KG1 (cell line): ENCODE measurements around the gene UTS2R.
"Not testable (repeated sequence)": the region's sequence is repeated elsewhere in the genome, so short reads cannot be mapped to it uniquely, and the experiment has no call there.

Experiments
- DNase-seq: peaks from one replicate; lab custom pipeline; 2025; lab: John Stamatoyannopoulos, UW

Gene UTS2R

DNA sequence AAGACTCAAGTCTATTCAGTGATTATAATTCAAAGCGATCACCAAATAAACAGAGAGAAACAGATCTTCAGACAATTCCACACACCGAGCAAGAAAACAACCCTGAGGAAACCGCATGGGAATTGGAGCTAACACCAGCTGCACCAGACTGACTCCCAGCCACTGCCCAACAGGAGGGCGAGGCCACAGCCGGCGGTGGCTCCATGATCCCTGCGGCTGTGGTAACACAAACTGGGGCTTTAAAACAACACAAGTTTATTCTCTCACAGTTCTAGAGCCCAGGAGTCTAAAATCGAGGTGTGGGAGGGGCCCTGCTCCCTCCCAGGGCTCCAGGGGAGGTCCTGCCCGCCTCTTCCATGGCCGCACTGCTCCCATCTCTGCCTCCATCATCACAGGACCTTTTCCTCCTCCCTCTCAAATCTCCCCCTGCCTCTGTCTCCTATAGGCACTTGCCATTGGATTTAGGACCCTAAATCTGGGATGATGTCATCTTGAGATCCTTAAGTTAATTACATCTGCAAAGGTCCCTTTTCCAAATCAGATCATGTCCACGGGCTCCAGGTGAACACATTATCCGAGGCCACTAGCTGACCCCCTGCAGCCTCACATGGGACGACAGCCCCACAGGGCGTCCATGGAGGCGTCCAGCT lies 36.8 kb downstream of the UTS2R start:
- no peak for DNase-seq

DNA sequence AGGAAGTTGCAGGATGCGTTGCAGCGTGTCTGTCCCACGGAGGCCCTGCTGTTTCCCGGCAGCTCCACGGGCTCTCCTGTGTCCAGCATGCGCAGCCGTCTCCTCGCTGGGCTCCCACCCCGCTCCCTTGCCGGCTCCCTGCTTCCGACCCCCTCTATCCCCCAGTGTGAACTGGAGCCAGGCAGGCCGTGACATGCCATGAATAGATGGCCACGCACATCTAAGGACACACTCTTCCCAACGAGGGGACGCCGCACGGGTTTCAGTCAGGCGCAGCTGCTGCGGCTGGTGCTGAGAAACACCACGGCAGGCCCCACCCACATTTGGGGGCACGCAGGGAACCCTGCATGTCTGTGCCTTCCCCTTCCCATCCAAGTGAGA lies 37.4 kb downstream of the UTS2R start:
- no peak for DNase-seq

DNA sequence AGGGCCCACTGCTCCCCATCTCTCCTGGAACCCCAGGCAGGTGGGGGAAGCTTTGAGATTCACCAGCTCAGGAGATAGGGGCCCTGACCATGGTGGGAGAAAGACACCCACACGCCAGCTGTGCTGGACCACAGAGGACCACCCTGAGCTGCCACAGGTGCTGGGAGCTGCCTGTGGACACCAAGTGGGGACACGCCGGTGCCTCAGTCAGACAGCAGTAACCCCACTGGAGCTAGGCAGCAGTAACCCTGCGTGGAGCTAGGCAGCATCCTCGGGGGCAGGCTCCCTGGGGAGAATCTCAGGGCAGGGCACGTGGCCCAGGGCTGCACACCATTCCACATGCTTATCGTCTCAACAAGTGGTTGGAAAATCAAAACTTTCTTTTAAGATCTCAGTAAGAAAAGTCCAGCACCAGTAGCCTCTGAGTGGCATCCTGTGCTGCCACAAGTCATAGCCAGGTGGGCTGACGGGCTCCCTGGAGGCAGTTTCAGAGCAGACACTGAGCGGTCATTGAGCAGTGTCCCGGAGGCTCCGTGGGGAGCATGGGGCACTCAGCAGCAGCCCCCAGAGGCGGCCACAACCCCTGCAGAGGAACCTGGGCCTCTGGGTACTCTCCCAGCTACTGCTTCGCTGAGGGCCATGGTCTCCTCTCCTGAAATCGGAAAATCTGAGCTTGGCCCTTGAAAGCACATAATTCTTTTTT lies 38.6 kb downstream of the UTS2R start:
- no peak for DNase-seq

DNA sequence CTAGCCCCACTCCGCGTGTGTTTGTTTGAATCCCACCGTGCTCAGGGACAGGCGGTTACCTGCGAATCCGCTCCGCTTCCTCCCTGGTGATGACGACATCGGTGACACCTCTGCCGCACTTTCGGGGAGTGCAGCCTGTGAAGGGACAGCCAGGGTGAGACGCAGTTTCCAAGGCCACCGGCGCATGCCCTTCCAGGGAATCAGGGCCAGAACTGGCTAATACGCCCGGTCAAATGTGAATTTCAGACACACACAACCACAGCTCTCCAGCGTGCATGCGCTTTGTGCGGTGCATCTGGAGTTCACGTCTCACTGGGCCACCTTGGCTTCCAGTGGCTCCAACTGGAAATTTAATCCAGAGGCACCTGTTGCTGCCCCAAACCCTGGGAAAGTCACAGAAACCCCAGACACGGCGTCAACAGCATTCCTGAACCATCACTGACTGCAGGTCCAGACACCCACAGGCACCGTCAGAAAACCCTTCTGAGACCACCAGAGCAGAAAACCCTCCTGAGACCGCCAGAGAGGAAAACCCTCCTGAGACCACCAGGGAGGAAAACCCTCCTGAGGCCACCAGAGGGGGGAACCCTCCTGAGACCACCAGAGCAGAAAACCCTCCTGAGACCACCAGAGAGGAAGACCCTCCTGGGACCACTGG lies 40.0 kb downstream of the UTS2R start:
- no peak for DNase-seq

DNA sequence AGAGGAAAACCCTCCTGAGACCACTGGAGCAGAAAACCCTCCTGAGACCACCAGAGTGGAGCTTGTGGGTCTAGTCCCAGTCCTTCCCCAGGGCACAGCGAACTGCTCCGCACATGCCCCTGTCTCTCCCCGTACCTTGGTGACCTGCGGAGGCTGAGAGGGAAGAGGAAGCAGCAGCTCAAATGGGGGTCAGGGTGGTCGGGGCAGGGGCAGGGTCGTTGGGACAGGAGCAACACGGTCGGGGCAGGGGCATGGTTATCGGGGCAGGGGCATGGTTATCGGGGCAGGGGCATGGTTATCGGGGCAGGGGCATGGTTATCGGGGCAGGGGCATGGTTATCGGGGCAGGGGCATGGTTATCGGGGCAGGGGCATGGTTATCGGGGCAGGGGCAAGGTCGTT lies 40.5 kb downstream of the UTS2R start:
- not testable (repeated sequence) for DNase-seq

DNA sequence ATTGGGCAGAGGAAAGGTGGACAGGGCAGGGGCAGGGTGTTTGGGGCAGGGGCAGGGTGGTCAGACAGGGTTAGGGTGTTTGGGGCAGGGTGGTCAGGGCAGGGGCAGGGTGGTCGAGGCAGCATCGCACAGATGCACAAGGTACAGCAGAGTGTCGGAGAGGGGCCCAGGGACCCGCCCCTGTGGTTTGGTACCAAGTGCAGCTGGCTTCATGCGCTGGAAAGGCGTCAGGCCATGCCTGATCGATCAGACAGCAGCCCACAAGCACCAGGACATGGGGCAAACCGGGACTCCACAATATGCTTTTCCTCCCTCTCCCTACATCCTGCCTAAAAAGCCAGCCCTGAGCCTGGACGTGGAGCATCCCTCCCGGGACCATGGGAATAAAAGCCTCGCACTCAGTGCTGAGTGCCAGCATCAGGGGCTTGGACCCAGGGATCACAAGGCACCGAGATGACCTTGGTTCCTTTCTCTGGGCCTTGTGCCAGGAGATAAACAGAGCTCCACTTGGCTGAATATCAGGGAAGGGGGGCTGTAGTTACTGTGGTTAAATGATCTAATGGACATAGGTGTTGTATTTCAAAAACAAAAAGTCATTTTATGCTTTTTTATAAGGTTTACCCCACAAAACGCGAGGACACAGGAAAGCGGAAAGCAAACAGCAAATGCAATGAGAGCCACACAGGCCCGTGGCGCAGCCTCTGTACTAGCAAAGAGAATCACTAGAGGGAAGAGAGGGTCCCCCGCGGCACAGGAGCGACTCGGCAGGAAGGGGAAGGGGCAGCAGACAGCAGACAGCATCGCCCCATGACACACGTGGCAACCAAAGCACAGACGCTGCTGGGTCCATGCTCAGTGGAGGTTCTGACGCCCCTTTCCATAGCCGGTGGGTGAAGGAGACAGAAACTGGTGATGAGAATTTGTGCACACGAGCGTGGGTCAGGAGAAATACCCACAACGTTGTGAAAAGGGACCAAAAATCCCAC lies 41.3 kb downstream of the UTS2R start:
- no peak for DNase-seq

DNA sequence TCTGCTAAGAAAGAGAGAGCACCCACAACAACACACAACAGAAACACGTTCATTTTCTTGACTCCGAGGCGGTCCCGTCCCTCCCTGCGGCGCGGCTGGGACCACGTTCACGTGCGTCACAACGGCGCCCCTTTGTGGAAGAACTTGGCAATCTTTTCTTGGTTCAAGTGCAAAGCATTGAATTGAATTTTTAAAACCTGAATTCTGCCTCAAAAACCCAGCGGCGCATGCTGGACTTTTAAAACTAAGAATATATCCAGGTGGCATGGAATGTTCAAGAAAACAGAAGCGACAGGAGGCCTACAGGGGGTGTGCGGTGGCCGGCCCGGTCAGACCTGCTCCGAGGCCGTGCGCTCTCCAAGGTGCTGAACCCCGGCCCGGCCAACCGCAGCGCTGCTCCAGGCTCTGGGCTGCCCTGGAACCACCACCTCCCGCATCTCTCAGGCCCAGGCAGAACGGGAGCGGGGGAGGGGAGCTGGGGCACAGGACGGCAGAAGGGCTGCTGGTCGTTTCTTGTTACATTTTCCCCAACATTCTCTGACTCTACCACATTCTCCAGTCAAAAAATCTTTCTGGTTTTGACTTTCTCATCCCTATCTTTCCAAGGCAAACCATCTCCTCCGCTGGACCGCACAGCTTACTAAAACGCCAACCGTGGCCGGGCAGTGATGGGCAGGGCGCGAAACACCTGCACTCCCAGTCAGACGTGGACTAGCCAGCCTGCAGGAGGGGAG lies 43.1 kb downstream of the UTS2R start:
- no peak for DNase-seq

DNA sequence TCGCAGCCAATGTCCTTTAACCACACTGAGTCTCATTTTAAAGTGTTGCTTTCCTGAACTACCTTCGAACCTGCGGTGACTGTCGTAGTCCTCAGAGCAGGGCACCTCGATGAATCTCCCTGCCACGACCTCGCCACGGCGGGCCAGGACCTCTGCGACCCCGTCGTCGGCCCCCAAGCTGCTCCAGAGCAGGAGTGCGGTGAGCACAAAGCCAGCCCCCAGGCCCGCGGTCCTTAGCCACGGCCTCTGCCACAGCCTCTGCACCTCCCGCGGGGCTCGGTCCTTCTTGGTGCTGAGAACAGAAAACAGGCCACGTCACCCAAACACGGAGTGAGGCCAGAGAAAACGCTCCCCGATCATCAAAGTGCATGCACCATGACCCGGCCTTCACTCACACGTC lies 43.8 kb downstream of the UTS2R start:
- DNase-seq: no peak

DNA sequence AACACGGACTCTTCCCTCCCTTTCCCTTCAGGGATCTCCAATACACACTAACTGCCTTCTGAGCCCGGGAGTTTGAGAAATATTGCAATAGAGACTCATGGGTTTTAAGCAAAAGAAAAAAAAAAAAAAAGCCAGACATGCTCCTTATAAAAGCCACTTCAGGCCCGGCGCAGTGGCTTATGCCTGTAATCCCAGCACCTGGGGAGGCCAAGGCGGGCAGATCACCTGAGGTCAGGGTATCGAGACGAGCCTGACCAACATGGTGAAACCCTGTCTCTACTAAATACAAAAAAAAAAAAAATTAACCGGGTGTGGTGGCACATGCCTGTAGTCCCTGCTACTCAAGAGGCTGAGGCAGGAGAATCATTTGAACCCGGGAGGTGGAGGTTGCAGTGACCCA lies 44.2 kb downstream of the UTS2R start:
- DNase-seq: no peak

DNA sequence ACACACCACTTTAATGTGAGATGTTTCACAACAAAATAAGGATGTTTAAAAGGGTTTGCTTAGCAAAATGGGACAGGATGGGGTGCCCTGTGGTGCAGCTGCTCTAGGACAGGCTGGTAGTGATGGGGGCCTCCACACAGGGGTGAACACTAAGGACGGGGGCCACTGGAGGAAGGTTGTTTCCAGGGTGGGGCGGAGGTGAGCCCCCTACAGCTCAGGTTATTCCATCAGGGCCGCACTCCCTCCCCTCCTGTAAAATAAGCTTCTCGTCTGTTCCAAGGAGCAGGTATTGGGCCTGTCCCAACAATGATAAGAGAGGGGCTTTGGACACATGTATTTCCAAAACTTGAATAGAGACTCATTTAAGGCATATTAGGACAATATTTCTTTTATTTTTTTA lies 44.7 kb downstream of the UTS2R start:
- DNase-seq: no peak

DNA sequence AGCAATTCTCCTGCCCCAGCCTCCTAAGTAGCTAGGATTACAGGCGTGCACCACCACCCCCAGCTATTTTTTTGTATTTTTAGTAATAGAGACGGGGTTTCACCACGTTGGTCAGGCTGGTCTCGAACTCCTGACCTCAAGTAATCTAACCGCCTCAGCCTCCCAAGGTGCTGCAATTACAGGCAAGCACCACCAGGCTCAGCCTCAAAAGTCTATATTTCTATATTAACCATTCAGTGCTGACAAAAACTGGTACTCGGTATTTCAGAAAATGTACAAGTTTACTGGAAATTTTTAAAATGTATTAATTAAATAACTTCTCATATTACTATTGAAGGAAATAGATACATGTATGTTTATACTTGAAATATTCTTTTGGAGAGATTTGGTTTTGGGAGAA lies 45.2 kb downstream of the UTS2R start:
- DNase-seq: no peak

DNA sequence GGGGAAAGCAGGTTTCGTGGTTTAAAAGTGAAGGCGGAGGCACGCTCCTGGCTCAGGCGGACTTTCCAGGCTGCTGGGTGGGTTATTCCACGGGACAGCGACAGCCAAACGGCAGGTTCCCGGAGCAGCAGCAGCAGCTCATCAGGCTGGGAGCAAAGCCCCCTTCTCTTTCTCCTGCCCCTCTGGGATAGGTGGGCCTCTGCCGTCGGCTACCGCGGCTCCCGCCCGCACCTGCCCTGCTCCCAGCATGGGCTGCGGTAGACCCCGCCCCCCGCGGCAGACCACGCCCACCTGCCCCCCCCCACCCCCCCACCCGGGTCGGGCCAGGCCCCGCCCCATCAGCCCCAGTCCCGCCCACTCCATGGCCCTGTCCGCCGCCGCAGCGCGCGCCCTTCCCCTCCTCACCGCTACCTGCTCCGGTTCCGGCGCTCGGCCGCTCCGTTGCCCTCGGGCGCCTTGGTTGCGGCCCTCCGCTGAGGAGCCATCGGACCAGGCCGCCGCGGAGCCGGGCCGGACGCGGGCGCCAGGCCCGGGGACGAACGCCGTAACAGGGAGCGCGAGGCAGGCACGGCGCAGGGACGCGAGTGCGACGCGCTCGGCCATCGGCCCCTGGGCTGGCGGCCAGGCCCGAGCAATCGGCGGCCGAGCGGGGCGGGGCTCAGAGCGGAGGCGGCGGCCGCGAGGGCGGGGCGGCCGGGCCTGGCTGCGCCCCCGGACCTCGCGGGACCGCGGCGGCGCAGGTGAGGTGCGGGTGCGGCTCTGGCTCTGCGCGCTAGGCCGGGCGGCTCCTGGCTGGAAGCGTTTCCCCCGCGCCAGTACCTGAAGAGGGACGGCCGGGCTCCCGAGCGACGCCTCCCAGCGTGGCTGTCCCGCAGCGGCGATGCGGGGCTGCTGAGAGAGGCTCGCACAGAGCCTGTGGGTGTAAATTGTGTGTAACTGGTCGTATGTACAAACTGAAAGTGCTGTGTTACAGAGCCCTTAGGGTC lies 46.7 kb downstream of the UTS2R start, which contains the start of the genes HEXD and OGFOD3:
Gene HEXD (plus strand): TSS at position 347 of the 986 bp plus-strand sequence. CDS start 1,453 bp downstream, outside the sequence.
Gene OGFOD3 (minus strand): TSS at position 586 of the 986 bp plus-strand sequence. CDS start 101 bp downstream, at position 485.
- peak; percentile 62 for DNase-seq

DNA sequence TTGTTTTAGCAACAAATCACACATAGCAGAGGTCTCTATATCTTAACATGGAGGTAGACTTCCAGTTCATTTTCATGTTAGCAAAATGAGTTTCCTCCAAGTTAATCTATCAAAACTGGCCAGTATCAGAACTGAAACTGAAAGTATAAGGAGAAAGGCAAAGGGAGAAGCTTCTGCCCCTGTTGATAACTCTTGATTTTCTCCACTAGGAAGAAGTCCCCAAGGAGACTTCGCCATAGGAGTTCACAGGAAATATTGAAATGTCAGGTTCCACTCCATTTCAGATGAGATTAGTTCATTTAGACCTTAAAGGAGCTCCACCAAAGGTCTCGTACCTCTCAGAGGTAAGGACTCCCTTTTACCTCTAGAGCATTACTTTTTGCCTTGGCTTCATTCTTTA lies 48.0 kb downstream of the UTS2R start:
- DNase-seq: no peak

DNA sequence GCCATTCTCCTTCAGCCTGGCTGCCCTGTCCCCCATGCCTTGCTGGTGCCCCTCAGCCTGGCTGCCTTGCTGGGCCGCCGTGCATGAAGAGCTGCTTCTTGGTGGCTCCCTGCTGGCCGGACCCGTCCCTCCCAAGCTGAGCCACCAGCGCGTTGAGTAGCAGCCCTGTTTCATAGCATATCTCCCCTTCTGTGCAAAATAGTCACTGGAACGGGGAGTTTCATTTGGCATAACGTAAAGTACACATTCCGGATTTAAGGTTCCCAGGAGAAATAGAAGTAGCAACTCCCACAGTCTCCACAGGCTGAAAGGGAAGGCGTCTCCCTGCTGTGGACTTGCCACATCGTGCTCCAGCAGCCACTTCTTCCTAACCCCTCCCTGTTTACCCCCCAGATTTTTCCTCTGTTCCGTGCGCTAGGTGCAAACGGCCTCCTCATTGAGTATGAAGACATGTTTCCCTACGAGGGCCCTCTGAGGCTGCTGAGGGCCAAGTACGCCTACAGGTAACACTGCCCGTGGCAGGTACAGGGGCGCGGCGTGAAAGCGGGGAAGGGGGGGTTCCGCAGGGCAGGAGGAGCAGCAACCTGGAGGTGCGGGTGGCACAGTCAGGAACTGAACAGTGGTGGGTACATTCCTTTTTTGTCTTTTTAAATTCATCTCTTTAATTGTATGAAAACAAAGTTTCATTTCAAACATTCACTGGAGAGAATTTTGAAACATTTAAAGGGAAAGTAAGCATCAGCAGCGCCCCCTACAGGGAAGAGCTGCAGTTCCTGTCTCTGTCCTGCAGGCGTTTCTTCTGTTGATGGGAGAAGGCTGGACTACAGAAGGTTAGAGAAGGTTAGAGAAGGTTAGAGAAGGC lies 52.7 kb downstream of the UTS2R start:
- DNase-seq: peak; percentile 30

DNA sequence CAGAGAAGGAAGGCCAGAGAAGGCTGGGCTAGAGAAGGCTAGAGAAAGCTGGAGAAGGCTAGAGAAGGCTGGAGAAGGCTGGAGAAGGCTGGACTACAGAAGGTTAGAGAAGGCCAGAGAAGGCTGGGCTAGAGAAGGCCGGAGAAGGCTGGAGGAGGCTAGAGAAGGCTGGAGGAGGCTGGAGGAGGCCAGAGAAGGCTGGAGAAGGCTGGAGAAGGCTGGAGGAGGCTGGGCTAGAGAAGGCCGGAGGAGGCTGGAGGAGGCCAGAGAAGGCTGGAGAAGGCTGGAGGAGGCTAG lies 53.2 kb downstream of the UTS2R start:
- no peak for DNase-seq
